ENCODE results near the gene SIGLEC15. TPM values are rescaled to one million over a fixed set of nuclear protein-coding genes. Genes with fewer than 3 reads are reported as not detected.

SIGLEC15 gene
- polyA plus RNA-seq, 2 of the 4 experiments (the other 2 are of a cell fraction) = not detected

DNA sequence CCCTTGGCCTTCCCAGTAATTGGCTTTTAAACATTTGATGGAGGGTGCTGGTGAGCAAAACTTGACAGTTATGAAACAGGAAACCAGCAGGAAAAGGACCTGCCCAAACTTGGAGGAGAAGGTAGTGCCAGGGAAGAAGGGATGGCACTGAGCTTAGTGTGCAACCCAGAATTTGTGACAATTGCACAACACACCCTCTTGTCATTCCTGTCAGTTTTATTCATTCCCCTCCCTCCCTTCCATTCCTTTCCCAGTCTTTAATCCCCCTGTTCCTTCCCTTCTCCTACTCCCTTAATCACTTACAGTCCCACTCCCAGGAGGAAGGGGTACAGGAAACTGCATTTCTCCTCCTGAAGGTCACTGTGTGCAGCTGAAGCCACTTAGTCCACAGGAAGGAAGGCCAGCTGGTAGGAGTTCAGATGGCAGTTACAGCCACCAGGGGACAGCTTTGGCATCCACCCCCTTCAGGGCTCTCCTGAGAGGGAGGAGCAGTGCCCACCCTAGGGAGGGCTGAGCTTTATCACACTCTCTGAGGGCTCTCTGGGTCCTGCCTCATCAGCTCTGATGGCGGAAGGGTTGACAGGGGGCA, 24.0 kb upstream of the SIGLEC15 start:
- WGBS (ENCODE audit: missing lambda C conversion rate) = no CpG with 5 or more reads among the region's 1 CpG

DNA sequence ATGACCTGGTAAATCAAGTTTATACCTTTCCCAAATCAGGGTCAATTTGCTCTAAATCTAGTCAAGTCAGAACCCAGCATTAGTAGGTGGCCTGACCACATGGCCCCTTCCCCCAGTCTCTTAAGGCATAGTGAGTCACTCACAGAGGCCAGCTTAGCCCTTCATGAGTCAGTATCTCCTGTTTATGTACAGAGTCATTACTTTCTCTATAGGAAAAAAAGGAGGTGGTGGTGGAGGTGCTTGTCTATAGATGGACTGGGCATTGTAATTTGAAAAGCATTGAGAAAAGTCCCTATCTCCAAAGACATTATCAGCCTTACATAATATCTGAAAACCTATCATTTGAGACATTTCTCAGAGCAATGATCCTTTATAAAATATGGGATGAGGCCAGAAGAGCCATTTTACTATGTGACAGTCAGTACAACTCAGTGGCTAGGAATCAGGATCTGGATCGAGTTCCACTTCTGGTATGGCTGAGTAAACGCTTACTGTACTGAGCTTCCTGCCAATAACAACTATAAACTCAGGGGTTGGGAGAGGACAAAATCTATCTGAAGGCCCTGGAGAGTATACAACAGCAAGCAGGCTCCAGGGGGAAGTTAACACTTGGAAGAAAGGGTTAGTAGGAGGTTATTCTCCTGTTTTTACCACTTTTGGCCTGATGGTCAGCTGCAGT, 22.5 kb upstream of the SIGLEC15 start:
- peak overlapping the region; percentile 71 to 93 for H3K27ac ChIP-seq
- peaks cover 19% of the 10 kb centered on the region for H3K4me1 ChIP-seq
- peak; percentile 98 to 99 for ATAC-seq
- no peak overlapping the region for H3K4me3 ChIP-seq
- ChIA-PET POLR2A (interaction anchor here (1.1 to 1.7 kb wide), 2 partner anchors 28 to 33 kb away, joined by 3 to 10 read pairs; no protein-coding TSS in a partner anchor), CTCF (interaction anchor here (1.9 to 2.2 kb wide), 2 partner anchors 74 to 80 kb away, joined by 4 to 8 read pairs; no protein-coding TSS in a partner anchor)
- H3K4me2 ChIP-seq = peak overlapping the region; percentile 65
- no peak for FAIRE-seq
- WGBS (ENCODE audit: missing lambda C conversion rate) = 0% methylated on average over 2 of the region's 2 CpGs
- DNase-seq (ENCODE audit: low read depth in 1 of 2, low spot score in 1 of 2) = peak; percentile 68 to 87
- H3K9me3 ChIP-seq = peaks cover 12% of the 10 kb centered on the region
- no peak for TF ChIP-seq ZC3H11A (IDR thresholded peaks at IDR 0.05)
- TF ChIP-seq ZFP36 (IDR thresholded peaks at IDR 0.05; ENCODE audit: borderline replicate concordance, partially characterized antibody) = no peak
- TF ChIP-seq, protein P1, sequence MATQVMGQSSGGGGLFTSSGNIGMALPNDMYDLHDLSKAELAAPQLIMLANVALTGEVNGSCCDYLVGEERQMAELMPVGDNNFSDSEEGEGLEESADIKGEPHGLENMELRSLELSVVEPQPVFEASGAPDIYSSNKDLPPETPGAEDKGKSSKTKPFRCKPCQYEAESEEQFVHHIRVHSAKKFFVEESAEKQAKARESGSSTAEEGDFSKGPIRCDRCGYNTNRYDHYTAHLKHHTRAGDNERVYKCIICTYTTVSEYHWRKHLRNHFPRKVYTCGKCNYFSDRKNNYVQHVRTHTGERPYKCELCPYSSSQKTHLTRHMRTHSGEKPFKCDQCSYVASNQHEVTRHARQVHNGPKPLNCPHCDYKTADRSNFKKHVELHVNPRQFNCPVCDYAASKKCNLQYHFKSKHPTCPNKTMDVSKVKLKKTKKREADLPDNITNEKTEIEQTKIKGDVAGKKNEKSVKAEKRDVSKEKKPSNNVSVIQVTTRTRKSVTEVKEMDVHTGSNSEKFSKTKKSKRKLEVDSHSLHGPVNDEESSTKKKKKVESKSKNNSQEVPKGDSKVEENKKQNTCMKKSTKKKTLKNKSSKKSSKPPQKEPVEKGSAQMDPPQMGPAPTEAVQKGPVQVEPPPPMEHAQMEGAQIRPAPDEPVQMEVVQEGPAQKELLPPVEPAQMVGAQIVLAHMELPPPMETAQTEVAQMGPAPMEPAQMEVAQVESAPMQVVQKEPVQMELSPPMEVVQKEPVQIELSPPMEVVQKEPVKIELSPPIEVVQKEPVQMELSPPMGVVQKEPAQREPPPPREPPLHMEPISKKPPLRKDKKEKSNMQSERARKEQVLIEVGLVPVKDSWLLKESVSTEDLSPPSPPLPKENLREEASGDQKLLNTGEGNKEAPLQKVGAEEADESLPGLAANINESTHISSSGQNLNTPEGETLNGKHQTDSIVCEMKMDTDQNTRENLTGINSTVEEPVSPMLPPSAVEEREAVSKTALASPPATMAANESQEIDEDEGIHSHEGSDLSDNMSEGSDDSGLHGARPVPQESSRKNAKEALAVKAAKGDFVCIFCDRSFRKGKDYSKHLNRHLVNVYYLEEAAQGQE (IDR thresholded peaks at IDR 0.05) = no peak
- TF ChIP-seq GATA3 (IDR thresholded peaks at IDR 0.05; ENCODE audit: borderline replicate concordance) = peak; percentile 71; the same call in 1 of the 2 replicates
- TF ChIP-seq FOSB (CRISPR knock-in tag; IDR thresholded peaks at IDR 0.05) = no peak
- no peak for TF ChIP-seq CHD4 (IDR thresholded peaks at IDR 0.05; ENCODE audit: borderline replicate concordance)
- peak; percentile 88 for TF ChIP-seq FOSL2 (IDR thresholded peaks at IDR 0.05)
- TF ChIP-seq FOSL2 (CRISPR knock-in tag; IDR thresholded peaks at IDR 0.05) = peak; percentile 93
- TF ChIP-seq SMC3 (IDR thresholded peaks at IDR 0.05) = no peak
- no peak for TF ChIP-seq BHLHE40 (IDR thresholded peaks at IDR 0.05; ENCODE audit: low read depth, low read length)
- TF ChIP-seq, protein P2, sequence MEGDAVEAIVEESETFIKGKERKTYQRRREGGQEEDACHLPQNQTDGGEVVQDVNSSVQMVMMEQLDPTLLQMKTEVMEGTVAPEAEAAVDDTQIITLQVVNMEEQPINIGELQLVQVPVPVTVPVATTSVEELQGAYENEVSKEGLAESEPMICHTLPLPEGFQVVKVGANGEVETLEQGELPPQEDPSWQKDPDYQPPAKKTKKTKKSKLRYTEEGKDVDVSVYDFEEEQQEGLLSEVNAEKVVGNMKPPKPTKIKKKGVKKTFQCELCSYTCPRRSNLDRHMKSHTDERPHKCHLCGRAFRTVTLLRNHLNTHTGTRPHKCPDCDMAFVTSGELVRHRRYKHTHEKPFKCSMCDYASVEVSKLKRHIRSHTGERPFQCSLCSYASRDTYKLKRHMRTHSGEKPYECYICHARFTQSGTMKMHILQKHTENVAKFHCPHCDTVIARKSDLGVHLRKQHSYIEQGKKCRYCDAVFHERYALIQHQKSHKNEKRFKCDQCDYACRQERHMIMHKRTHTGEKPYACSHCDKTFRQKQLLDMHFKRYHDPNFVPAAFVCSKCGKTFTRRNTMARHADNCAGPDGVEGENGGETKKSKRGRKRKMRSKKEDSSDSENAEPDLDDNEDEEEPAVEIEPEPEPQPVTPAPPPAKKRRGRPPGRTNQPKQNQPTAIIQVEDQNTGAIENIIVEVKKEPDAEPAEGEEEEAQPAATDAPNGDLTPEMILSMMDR (IDR thresholded peaks at IDR 0.05) = no peak
- TF ChIP-seq, protein P3, sequence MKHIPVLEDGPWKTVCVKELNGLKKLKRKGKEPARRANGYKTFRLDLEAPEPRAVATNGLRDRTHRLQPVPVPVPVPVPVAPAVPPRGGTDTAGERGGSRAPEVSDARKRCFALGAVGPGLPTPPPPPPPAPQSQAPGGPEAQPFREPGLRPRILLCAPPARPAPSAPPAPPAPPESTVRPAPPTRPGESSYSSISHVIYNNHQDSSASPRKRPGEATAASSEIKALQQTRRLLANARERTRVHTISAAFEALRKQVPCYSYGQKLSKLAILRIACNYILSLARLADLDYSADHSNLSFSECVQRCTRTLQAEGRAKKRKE (CRISPR knock-in tag; IDR thresholded peaks at IDR 0.05; ENCODE audit: low read depth) = peak; percentile 75; the same call in 1 of the 2 replicates
- TF ChIP-seq ESRRA (IDR thresholded peaks at IDR 0.05; ENCODE audit: borderline replicate concordance, low read length) = no peak
- no peak for TF ChIP-seq KDM1A (IDR thresholded peaks at IDR 0.05; ENCODE audit: low read depth)
- TF ChIP-seq ZSCAN20 (CRISPR knock-in tag; IDR thresholded peaks at IDR 0.05) = no peak
- TF ChIP-seq CHD2 (IDR thresholded peaks at IDR 0.05; ENCODE audit: low read length, partially characterized antibody) = no peak
- peak; percentile 26; the same call in 1 of the 2 replicates for TF ChIP-seq FOXS1 (CRISPR knock-in tag; IDR thresholded peaks at IDR 0.05)
- no peak for TF ChIP-seq TFCP2L1 (CRISPR knock-in tag; IDR thresholded peaks at IDR 0.05)
- TF ChIP-seq NPAS2 (CRISPR knock-in tag; IDR thresholded peaks at IDR 0.05; ENCODE audit: borderline replicate concordance) = no peak
- no peak for TF ChIP-seq ZNF302 (CRISPR knock-in tag; IDR thresholded peaks at IDR 0.05)
- no peak for TF ChIP-seq HDAC2 (IDR thresholded peaks at IDR 0.05)
- TF ChIP-seq JUN (IDR thresholded peaks at IDR 0.05) = peak in 1 of 2 experiments; percentile 63; a peak in 1 of 5 replicates
- no peak for TF ChIP-seq HEYL (CRISPR knock-in tag; IDR thresholded peaks at IDR 0.05)
- TF ChIP-seq, protein P4, sequence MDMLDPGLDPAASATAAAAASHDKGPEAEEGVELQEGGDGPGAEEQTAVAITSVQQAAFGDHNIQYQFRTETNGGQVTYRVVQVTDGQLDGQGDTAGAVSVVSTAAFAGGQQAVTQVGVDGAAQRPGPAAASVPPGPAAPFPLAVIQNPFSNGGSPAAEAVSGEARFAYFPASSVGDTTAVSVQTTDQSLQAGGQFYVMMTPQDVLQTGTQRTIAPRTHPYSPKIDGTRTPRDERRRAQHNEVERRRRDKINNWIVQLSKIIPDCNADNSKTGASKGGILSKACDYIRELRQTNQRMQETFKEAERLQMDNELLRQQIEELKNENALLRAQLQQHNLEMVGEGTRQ (IDR thresholded peaks at IDR 0.05) = no peak
- TF ChIP-seq TP53 (CRISPR knock-in tag; IDR thresholded peaks at IDR 0.05) = no peak
- no peak for TF ChIP-seq SREBF2 (IDR thresholded peaks at IDR 0.05)
- no peak for TF ChIP-seq HOXB5 (CRISPR knock-in tag; IDR thresholded peaks at IDR 0.05)
- peak; percentile 89 for TF ChIP-seq JUNB (IDR thresholded peaks at IDR 0.05)

More for the DNA sequence above, 24.0 kb upstream of the SIGLEC15 start:
- ATAC-seq = no peak
- H3K4me3 ChIP-seq = no peak overlapping the region
- H3K9me3 ChIP-seq = peaks cover 12% of the 10 kb centered on the region
- peaks cover 19% of the 10 kb centered on the region for H3K4me1 ChIP-seq
- FAIRE-seq = no peak
- no peak for DNase-seq (ENCODE audit: low read depth in 1 of 2, low spot score in 1 of 2)
- ChIA-PET CTCF (interaction anchor here (0.7 to 2.2 kb wide), 3 partner anchors 22 to 79 kb away, joined by 3 to 8 read pairs (median 3); no protein-coding TSS in a partner anchor), POLR2A (interaction anchor here (1.7 kb wide), 1 partner anchor 26 kb away, joined by 10 read pairs; no protein-coding TSS in a partner anchor)
- TF ChIP-seq RCOR1 (IDR thresholded peaks at IDR 0.05; ENCODE audit: low read depth, low read length) (no peak), RNF2 (IDR thresholded peaks at IDR 0.05; ENCODE audit: borderline replicate concordance, low read depth) (no peak), SREBF2 (IDR thresholded peaks at IDR 0.05) (no peak), CEBPB (IDR thresholded peaks at IDR 0.05) (peak in 1 of 2 experiments; percentile 45; a peak in 1 of 4 replicates), HEYL (CRISPR knock-in tag; IDR thresholded peaks at IDR 0.05) (no peak), ZSCAN20 (CRISPR knock-in tag; IDR thresholded peaks at IDR 0.05) (no peak)
- H3K27ac ChIP-seq = peak overlapping the region; percentile 71 to 93
- peak overlapping the region; percentile 65; the same call in 1 of the 3 replicates for H3K4me2 ChIP-seq
